ENCODE results near the gene ZFP91.

Gene ZFP91

DNA sequence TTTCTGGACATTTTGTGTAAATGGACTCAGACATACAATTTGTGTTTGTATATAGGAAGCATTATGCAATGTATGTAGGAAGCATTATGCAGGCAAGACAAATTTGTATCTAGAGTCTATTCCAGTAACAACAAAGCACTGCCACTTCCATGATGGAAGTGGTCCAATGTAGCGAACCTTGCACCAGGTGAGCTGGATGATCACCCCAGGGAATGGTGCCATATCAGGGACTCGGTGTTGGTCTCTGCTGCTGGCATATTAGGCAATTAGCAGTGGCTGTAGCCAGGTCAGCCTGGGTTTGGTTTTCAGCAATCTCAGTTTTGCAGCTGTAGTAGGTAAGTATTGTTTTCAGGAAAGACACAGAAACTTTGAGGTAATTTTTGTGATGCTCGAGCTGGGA is 12.8 kb downstream of the ZFP91 start:
- H3K27ac ChIP-seq, result no peak overlapping the region
- TF ChIP-seq, protein P1, sequence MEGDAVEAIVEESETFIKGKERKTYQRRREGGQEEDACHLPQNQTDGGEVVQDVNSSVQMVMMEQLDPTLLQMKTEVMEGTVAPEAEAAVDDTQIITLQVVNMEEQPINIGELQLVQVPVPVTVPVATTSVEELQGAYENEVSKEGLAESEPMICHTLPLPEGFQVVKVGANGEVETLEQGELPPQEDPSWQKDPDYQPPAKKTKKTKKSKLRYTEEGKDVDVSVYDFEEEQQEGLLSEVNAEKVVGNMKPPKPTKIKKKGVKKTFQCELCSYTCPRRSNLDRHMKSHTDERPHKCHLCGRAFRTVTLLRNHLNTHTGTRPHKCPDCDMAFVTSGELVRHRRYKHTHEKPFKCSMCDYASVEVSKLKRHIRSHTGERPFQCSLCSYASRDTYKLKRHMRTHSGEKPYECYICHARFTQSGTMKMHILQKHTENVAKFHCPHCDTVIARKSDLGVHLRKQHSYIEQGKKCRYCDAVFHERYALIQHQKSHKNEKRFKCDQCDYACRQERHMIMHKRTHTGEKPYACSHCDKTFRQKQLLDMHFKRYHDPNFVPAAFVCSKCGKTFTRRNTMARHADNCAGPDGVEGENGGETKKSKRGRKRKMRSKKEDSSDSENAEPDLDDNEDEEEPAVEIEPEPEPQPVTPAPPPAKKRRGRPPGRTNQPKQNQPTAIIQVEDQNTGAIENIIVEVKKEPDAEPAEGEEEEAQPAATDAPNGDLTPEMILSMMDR (conservative IDR thresholded peaks at IDR 0.05), result no peak

DNA sequence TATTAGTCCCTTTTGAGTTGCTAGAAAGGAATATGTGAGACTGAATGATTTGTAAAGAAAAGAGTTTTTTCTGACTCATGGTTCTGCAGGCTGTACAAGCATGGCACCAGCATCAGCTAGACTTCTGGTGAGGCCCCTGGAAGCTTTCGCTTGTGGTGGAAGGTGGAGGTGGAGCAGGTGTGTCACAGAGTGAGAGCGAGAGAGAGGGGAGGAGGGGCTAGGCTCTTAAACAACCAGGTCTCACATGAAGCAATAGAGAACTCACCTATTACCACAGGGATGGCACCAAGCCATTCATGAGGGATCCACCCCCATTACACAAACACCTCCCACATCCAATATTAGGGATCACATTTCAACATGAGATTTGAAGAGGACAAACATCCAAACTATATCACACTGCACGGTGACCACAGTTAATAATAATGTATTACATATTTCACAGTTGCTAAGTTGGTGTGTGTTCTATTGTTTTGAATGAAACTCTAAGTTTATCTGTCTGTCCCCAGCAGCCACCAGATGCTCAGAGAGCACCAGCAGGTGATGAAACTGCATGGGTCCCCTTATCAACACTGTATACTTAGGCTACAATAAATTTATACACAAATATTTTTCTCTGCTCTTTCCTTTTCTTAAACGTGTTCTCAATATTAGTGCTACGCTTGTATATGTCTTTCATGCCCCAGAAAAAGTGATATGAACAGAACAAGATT is 14.1 kb downstream of the ZFP91 start:
- TF ChIP-seq, protein P1 (conservative IDR thresholded peaks at IDR 0.05), result no peak
- H3K27ac ChIP-seq, result no peak overlapping the region

DNA sequence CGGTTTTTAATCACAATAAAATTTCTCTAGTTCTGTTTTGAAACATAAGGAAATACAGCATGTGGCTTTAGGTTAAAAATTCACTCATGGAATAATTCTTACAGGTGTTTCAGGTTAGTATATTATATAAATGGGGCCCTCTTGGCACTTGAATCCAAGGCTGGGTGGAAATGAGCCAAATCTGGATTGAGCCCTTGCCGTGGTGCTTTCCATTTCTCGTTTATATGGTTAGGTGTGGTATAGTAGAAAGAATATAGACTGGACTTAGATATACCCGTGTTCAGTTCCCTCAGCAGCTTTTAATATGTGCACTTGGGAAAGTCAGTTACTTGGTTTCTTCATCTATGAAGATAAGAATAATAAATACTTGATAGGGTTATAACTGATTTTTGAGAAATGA is 16.0 kb downstream of the ZFP91 start:
- TF ChIP-seq, protein P1 (conservative IDR thresholded peaks at IDR 0.05), result no peak
- no peak overlapping the region for H3K27ac ChIP-seq

DNA sequence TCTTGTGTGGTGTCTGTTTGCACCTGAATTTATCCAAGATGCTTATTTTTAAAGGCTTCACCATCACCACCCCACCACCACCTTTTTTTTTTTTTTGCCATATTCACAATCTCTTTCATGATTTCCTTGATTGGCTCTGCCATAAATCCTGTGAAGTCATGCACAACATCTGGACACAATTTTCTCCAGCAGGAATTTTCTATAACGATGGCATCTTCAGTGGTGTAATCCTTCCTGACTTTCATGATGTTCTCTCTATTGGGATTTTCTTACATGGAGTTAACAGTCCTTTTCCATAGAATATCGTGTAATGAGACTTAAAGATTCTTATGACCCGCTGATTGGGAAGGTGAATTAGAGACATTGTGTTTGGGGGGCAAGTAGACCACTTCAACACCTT is 17.8 kb downstream of the ZFP91 start:
- TF ChIP-seq, protein P1 (conservative IDR thresholded peaks at IDR 0.05), result no peak

DNA sequence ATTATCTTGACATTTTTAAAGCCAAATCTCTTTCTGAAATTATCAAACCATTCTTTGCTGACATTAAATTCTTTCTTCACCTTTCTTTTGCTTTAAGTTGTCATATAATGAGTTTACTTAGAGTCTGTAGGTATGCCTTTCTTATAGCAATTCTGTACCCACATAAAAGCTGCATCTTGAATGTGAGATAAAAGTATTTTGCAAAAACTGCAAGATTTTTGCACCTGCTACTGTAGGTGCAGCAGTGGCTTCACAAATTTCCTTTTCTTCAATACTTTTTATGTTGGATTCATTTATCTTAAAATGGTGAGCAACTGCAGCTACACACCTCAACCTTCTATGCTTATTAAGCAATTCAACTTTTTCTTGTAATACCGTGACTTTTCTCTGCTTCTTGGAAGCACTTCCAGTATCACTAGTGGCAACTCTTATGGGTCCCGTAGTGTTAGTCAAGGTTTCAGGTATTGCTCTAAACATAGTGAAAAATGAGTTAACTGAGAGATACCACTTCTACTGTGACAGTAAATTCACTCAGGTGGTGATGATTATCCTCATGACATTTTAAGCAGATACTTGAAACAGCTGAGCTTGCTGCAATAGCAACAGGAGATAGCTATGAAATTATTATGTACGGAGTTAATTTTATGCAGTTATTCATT is 18.8 kb downstream of the ZFP91 start:
- H3K27ac ChIP-seq, result no peak overlapping the region
- TF ChIP-seq, protein P1 (conservative IDR thresholded peaks at IDR 0.05), result no peak

More for the DNA sequence above, 17.8 kb downstream of the ZFP91 start:
- no peak overlapping the region for H3K27ac ChIP-seq

DNA sequence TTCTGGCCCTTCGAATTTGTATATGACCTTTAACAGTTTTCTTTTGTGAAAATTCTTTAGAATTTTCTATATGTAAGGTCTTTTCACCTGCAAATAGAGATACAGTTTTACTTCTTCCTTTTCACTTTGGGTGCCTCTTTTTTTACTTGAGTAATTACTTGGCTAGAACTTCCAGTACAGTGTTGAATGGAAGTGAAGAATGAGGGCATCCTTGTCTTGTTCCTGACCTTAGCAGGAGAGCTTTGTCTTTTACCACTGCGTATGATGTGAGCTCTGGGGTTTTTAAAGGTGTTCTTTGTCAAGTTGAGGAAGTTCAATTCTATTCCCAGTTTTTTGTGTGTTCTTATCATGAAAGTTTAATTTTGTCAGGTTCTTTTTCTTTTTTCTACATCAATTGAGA is 21.6 kb downstream of the ZFP91 start:
- no peak overlapping the region for H3K27ac ChIP-seq

More for the DNA sequence above, 21.6 kb downstream of the ZFP91 start:
- TF ChIP-seq, protein P1 (conservative IDR thresholded peaks at IDR 0.05), result no peak
